ENCODE data around the gene LRRC53.

DNA sequence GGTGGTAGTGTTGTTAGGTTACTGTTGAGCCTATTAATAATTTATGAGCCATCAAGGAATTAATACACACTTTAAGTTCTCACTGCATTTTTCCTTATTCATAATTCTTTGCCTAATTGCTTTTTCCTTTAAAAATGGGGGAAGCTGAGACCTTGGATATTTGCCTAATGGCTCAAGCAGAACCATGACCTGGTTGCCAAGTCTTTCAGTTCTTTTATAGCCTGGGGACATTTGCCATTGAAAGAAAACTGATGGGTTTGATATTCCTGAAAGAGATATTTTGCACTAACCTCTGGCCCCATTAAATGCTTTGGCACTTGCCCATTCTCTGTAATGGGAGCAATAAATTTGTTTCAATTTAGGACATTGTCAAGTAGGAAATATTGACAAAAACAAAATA, 18.5 kb upstream of the LRRC53 start:
- no peak for TF ChIP-seq CTCF (IDR thresholded peaks at IDR 0.05)
- TF ChIP-seq POLR2A (IDR thresholded peaks at IDR 0.05), result no peak

Data from Peyer's patch (tissue), 4 donors.